ENCODE results near the gene CALR.
A peak's percentile ranks its signal among the peaks of the same experiment; 100 is the strongest.
"Not testable (repeated sequence)": the region's sequence is repeated elsewhere in the genome, so short reads cannot be mapped to it uniquely, and the experiment has no call there.

Gene CALR

DNA sequence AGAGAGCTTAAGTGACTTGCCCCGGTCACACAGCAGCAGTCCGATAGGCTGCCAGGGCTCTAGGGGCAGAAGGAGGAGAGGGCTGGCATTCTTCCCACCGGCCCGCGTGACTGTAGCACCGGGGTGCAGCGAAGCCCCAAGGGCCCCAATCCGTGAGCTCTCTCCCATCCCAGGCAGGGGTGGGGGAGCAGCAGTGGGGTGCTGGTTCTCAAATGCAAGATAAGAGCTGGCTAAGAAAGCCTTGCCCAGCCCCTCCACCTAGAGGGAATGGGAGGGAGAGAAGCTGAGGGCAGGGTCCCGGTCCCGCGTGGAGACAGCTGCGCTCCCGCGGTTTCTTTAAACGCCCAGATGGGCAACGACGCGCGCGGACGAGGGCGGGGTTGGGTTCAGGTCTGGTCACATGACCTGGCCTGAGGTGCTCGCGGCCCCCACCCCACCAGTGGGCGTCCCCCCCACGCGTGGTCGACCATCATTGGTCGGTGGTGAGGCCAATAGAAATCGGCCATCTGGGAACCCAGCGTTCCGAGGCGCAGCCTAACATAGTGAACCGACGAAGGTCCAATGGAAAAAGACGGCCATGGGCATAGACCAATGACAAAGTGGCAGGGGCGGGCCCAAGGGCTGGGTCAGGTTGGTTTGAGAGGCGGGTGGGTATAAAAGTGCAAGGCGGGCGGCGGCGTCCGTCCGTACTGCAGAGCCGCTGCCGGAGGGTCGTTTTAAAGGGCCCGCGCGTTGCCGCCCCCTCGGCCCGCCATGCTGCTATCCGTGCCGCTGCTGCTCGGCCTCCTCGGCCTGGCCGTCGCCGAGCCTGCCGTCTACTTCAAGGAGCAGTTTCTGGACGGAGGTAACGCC, at the start of gene CALR:
Gene CALR, plus strand, starts transcription at position 683 of the 852 bp plus-strand sequence. Its CDS starts 71 bp downstream, at position 754.
- DNase-seq (ENCODE audit: low spot score): peak; percentile 97

GRCh38 chr19:12890299-12890786, 48.1 kb upstream of the CALR start:
- DNase-seq (ENCODE audit: low spot score): not testable (repeated sequence)

DNA sequence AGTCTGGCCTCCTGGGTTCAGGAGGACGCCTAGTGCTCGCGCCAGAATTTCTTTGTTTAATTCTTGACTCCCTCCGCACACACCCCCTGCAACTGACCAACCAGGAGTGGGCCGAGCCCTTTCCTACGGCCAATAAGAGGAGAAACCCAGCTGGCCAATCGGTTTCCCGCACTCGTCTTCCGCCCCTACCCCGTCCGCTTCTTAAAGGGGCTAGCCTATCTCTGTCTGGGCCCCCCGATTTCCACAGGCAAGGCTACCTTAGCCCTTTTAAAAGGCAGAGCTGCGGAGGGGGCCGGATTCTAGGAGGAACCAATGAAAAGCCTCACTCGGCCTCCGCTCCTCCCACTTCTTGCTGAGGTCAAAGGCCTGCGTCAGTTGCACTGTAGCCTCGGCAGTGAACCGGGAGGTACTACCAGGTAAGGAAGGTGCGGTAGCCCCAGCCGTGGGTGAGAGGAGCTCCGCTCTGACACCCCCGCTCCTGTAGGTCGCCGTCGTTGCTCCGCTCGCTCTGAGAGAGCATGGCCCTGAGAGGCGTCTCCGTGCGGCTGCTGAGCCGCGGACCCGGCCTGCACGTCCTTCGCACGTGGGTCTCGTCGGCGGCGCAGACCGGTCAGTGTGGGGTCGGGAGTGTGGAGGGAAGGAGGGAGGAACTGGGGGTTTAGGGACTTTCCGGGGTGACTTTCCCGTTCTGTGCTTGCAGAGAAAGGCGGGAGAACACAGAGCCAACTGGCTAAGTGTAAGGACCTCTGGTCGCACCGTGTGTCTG, 47.4 kb upstream of the CALR start, which contains the start of gene GCDH:
Gene GCDH, plus strand, starts transcription at position 374 of the 766 bp plus-strand sequence. Its CDS starts 145 bp downstream, at position 519.
- peak; percentile 97 for DNase-seq (ENCODE audit: low spot score)

DNA sequence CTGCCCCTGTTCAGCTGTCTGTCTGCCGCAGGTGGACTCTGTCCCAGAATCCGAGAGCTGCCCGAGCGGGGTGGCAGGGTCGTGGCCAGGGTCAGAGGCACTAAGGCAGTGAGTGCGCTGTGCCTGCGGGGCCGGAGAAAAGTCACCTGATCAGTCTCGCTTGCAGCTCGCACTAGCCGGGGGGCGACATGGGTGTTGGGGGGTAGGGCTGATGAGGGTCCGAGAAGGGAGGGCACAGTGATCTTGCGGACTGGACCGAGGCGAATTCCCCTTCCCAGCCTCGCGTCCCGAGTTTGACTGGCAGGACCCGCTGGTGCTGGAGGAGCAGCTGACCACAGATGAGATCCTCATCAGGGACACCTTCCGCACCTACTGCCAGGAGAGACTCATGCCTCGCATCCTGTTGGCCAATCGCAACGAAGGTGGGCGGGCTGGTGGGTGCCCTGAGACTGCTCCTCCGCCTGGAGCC, 46.8 kb upstream of the CALR start:
- DNase-seq (ENCODE audit: low spot score): no peak

DNA sequence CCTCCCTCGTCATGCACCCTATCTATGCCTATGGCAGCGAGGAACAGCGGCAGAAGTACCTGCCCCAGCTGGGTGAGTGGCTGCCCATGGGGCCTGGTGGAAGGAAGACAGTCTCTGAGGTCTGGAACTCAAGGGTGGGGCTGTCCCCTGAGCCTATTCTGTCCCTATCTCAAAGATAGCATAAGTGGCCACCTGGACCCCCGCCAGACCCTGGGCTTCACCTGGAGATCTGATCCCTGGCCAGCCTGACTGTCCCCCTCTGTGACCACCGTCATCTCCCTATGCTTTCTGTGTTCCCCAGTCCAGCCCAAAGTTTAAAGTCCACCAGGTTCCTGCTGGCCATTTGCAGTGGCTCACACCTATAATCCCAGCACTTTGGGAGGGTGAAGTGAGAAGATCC, 44.8 kb upstream of the CALR start:
- DNase-seq (ENCODE audit: low spot score): no peak

DNA sequence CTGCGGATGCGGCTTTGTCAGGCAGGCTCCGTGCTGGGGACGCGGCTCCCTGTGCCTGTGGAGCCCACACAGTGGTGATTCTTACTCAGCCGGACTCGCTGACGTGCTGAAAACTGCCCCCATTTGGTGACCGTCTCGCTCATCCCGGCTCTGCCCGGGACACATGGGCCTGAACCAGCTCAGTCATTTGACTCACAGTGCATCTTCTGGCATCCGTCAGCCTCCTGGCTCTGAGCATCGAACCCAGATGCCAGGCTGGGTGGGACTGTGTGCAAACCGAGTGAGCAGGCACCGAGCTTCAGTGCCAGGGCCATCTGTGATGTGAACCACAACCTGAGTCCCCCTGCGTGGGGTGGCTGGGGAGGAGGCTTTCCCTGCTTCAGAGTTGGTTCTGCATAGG, 41.9 kb upstream of the CALR start:
- no peak for DNase-seq (ENCODE audit: low spot score)

DNA sequence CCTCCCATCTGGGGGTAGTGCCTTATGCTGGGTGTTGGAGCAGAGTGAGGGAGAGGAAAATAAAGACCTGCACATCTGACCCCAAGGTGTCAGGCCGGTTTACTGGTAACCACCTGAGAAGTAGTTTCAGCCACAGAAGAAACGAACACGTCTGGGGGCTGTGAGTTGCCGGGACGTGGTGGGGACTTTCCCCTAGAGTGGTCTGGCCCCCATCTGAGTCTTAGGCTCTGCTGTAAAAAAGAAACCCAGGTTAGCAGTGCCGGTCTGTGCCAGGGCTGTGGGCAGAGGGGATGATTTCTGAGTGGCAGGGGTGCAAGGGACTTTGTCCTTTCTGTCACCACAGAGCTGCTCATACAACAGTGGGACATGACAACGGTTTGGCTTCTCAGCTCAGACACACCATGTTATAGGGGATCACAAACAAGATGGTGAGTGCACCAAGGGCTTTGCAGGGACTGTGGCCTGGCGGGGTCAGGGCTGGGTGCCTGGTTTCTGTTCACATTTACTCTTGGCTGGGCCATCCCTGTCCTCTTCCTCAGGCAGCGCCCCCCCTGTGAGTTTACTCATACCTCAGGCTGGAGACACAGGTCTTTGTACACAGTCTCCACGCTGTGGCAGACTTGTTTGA, 38.4 kb upstream of the CALR start:
- DNase-seq (ENCODE audit: low spot score): no peak

DNA sequence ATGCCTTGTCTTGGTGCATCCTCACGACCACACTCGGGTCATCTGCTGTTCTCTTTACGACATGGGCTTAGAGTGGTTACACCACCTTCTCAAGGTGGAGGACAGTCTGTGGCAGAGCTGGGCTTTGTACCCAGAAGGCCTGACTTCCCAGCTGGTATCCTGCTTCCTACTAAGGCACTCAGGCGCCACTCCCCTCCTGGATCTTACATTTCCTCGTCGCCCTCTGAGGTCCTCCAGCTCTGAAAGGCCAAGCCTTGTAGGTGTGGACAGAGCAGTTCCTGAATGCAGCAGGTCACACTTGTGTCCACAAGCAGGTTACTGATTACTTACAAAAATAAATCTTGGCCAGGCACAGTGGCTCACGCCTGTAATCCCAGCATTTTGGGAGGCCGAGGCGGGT, 31.2 kb upstream of the CALR start:
- no peak for DNase-seq (ENCODE audit: low spot score)

DNA sequence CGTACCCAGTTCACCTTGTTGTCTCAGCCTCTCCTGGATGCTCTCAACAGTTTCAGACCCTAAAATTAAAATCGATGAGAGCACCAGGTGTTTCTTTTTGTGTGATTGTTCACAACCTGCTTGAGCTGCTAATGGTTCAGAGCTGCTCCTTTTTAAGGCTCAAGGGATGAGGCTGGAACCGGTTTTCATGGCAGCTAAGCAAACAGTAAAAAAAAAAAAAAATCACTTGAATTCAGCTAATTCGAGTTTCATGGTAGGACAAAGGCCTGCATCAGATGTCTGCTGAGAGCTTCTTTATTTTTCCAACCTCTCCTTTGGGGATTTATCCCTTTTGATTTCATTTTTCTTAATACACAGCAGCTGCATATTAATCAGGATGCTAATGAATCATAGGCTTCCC, 25.8 kb upstream of the CALR start:
- no peak for DNase-seq (ENCODE audit: low spot score)

DNA sequence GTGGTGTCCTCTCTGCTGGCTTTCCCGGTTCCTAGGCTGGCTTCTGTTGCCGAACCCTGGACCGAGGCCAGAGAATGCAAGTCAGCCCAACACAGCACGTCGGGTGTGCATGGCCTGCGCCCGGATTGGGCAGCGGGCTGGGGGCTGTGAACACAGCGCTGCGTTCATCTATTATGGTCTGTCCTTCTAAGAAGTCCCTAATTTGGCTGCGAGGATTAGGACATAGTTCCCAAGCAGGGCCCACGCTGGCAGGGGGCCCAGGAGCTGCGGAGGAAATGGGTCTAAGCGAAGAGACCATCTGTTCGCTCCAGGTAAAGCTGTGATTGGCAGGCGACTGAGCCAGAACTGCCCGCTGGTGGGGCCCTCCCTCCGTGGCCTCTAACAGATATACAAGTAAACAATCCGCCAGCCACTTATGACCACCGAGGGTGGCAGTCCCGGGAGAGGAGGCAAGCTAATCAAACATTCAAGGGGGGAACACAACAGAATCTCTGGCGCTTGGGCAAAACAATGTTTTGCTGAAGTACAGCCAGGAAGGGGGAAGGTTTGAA, 25.3 kb upstream of the CALR start:
- peak; percentile 79 for DNase-seq (ENCODE audit: low spot score)

GRCh38 chr19:12913851-12914690, 24.3 kb upstream of the CALR start:
- DNase-seq (ENCODE audit: low spot score): peak; percentile 41

- DNase-seq (ENCODE audit: low spot score): not testable (repeated sequence)
Observed at GRCh38 chr19:12915860-12916259, 22.5 kb upstream of the CALR start.

DNA sequence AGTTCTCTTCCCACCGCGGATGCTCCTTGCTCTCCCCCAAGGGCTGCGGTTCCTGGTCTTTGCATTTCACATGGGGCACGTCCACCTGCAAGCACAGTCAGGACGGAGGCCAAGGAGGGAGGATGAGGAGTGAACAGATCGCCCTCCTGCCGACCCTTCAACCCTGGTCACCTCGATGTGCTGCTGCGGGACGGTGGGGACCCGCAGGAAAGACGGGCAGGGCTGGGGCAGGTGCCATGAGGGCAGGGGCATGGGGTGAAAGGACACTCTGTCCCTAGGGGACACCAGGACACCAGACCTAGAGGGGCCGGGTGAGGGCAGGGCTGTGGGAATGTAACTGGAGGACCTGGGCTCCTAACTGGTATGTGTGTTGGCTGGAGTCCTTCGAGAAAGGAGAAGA, 20.2 kb upstream of the CALR start:
- no peak for DNase-seq (ENCODE audit: low spot score)

DNA sequence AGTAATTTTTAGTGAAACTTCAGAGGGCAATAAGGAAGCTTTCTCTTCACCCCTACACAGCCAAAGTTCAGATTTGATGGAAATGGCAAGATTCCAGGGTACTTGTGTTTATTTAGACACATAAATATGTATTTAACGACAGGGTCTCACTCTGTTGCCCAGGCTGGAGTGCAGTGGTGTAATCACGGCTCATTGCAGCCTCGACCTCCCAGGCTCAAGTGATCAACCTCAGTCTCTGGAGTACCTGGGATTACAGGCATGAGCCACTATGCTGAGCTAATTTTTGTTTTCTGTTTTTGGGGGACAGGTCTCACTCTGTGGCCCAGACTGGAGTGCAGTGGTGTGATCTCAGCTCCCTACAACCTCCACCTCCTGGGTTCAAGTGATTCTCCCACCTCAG, 17.4 kb upstream of the CALR start:
- DNase-seq (ENCODE audit: low spot score): no peak

DNA sequence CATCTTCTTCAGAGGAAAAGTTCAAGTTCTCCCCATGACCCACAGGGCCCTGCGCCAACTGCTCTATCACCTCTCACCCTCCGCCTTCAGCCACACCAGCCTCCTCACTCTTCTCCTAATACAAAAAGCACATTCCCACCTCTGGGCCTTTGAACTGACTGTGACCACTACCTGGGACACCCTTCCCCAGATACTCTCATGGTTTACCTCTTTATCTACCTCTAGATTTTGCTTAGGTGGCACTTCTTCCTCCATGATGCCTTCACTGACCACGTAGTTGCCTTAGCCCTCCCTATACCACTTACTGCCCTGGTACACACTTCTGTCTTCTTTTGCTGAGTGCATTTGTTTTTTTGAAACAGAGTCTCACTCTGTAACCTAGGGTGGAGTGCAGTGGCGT, 15.4 kb upstream of the CALR start:
- DNase-seq (ENCODE audit: low spot score): no peak

DNA sequence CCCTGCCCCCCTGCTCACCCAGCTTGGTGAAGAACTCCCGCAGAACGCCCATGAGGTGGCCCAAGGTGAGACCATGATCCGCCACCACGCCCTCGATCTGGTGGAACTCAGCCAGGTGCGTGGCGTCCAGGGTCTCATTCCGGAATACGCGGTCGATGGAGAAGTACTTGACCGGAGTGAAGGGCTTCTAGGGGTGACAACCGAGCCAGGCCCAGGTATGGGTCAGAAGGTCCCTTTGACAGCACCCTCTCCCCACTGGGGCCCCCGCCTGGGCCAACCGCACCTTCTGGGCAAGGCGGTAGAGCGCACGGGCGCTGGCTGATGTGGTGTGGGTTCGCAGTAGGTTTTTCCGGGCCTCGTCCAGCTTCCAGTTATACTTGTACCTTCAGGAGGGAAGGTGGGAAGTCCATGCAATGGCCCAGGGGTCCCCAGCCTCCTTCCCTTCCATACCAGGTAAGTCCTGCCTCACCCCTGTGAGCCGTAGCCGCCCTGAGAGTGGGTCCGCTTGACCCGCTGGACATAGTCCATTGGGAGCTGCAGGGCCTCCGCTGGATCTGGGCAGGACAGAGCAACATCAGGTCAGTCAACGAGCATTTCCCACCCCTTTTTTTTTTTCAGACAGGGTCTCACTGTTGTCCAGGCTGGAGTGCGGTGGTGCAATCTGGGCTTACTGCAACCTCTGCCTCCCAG, 13.6 kb upstream of the CALR start:
- no peak for DNase-seq (ENCODE audit: low spot score)

GRCh38 chr19:12930002-12930645, 8.3 kb upstream of the CALR start:
- no peak for DNase-seq (ENCODE audit: low spot score)

DNA sequence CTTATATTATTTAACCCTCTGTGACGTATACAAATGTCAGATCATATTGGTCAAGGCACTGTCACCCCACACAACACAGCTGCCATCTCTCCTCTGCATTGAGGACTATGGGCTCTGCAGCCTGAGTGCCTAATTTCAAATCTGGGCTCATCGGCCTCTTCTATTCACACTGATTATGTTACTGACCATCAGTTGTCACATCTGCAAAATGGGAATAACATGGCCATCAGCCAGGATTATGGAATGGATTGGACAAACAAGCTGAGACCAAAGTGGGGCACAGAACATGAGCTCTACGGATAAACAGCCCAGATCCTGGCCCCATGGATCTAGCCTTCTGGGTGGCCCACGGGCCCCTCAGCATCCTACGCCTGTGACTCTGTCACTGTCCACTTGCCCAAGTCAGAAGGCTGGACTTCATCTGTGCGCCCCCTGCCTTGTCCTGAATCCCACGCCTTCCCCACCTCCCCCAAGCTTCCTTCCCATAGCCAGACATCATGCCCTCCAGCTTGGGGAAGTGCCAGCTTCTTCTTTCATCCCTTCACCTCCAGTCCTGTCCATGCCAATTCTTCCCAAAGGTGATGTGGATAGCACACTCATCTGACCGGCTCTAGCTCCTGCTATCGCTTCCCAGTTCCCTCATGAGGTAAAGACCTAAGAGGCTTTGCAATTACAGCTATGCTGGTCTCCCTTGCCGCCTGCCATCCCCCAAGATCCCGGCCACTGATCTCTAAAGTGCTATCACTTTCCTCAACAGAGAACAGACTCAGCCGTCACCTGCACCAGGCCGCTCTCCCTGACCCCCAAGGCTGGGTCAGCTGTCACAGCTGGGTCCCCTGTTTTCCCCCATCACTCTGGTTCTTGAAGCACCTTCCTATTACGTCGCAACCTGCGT, 5.8 kb upstream of the CALR start:
- no peak for DNase-seq (ENCODE audit: low spot score)

All from AG20443 (cell line).